GM12878 (cell line): Measurements from ENCODE around the gene ESR1. TPM values are rescaled to one million over a fixed set of nuclear protein-coding genes. Genes with fewer than 3 reads are reported as not detected.

ENCODE experiments used
- ATAC-seq: fragments of 200-7000 bp; cut with Tn5 transposase; 3 replicates; pipeline ENCODE4 v1.9.1; 2020; ENCODE audit warnings: mild to moderate bottlenecking, moderate library complexity
- BruUV-seq: library from RNA; stranded (reverse); fragments of 400-500 nt; replicated peaks from 2 replicates; lab custom pipeline; 2021; lab: Mats Ljungman, UMichigan
- CTCF ChIA-PET: fragments of 300-600 bp; sonication (Branson Sonifier 250); formaldehyde crosslinking; extraction: SDS; loops from one replicate; lab custom pipeline; 2021; ENCODE audit warnings: inconsistent platforms; lab: Yijun Ruan, JAX
- POLR2A ChIA-PET: fragments of 350-600 bp; formaldehyde crosslinking; extraction: SDS; loops from one replicate; lab custom pipeline; 2021; ENCODE audit warnings: inconsistent platforms; lab: Charles Lee
- RAD21 ChIA-PET: fragments of 300-600 bp; sonication (Branson Sonifier 250); formaldehyde crosslinking; loops from one replicate; lab custom pipeline; 2023; ENCODE audit warnings: antibody characterized with exemption; ENCODE audit not compliant: unreplicated experiment; lab: Charles Lee
- SMC1A ChIA-PET: fragments of 300-600 bp; sonication (Branson Sonifier 250); formaldehyde crosslinking; loops from one replicate; lab custom pipeline; 2023; ENCODE audit not compliant: unreplicated experiment, uncharacterized antibody; lab: Charles Lee
- DNase-seq: peaks from one replicate; pipeline ENCODE4 v3.0.0-alpha.2; 2011; ENCODE audit warnings: low read depth, low spot score
- FAIRE-seq: peaks from 3 replicates; lab custom pipeline; 2011; peaks lifted over from hg19 to GRCh38; lab: Jason Lieb, UNC
- H2AFZ ChIP-seq: 2 replicates; pipeline ENCODE4 v1.6.0; 2011; ENCODE audit warnings: low read depth, low read length, control low read depth; ENCODE audit not compliant: control insufficient read depth
- H3K27ac ChIP-seq: 2 replicates; pipeline ENCODE4 v1.5.1; 2011; ENCODE audit warnings: control low read depth; ENCODE audit not compliant: control insufficient read depth, insufficient read depth
- H3K27me3 ChIP-seq, 2 experiments: replicated peaks in 1 of 2; 2 replicates each; pipeline versions ENCODE4 v1.6.0 to v1.6.1; 2011; ENCODE audit warnings: low read length in 1 of 2; ENCODE audit not compliant: control insufficient read depth in 2 of 2, insufficient read depth in 2 of 2
- H3K36me3 ChIP-seq, 2 experiments: 2 replicates each; pipeline ENCODE4 v1.5.1; 2011; ENCODE audit warnings: low read length in 1 of 2; ENCODE audit not compliant: control insufficient read depth in 2 of 2, insufficient read depth in 2 of 2
- H3K4me1 ChIP-seq: 2 replicates; pipeline ENCODE4 v1.6.1; 2011; ENCODE audit warnings: mild to moderate bottlenecking, low read length, moderate library complexity, mixed read lengths; ENCODE audit not compliant: control insufficient read depth, insufficient read depth
- H3K4me2 ChIP-seq: 2 replicates; pipeline ENCODE4 v1.6.0; 2011; ENCODE audit warnings: control low read depth; ENCODE audit not compliant: control insufficient read depth, insufficient read depth
- H3K4me3 ChIP-seq: fragments of 200-600 bp; sonication (generic); 2 replicates; pipeline ENCODE4 v1.5.1; 2016
- H3K79me2 ChIP-seq: 2 replicates; pipeline ENCODE4 v1.6.0; 2011; ENCODE audit warnings: low read length; ENCODE audit not compliant: control insufficient read depth, insufficient read depth
- H3K9ac ChIP-seq: 2 replicates; pipeline ENCODE4 v1.8.0; 2011; ENCODE audit warnings: low read length, control low read depth, mixed read lengths; ENCODE audit not compliant: control insufficient read depth, insufficient read depth
- H3K9me3 ChIP-seq: replicated peaks from 3 replicates; pipeline ENCODE4 v1.5.1; 2011; ENCODE audit warnings: mild to moderate bottlenecking, low read length; ENCODE audit not compliant: control insufficient read depth, insufficient read depth
- H4K20me1 ChIP-seq: 2 replicates; pipeline ENCODE4 v1.6.0; 2011; ENCODE audit not compliant: control insufficient read depth, insufficient read depth
- CBFB ChIP-seq: IDR thresholded peaks from 2 replicates; pipeline ENCODE4 v1.6.1; 2016; ENCODE audit warnings: antibody characterized with exemption, low read depth
- CHD1 ChIP-seq: IDR thresholded peaks from 2 replicates; pipeline ENCODE4 v1.6.1; 2012; ENCODE audit warnings: low read depth, low read length, improper control_type of control experiment
- MXI1 ChIP-seq: fragments of 150-350 bp; IDR thresholded peaks from 2 replicates; pipeline ENCODE4 v1.6.1; 2011; ENCODE audit warnings: low read depth, mild to moderate bottlenecking, inconsistent platforms, low read length, improper control_type of control experiment
- POLR2AphosphoS2 ChIP-seq: IDR thresholded peaks from 2 replicates; pipeline ENCODE4 v1.6.1; 2011; ENCODE audit warnings: low read depth, mild to moderate bottlenecking, low read length, improper control_type of control experiment, moderate library complexity
- RB1 ChIP-seq: fragments of 450-650 bp; formaldehyde crosslinking; IDR thresholded peaks from 2 replicates; pipeline ENCODE4 v1.6.1; 2017; ENCODE audit warnings: mild to moderate bottlenecking, borderline replicate concordance
- SREBF1 ChIP-seq: IDR thresholded peaks from 2 replicates; pipeline ENCODE4 v1.6.1; 2012; ENCODE audit warnings: mild to moderate bottlenecking, low read length
- ZNF24 ChIP-seq: fragments of 450-650 bp; IDR thresholded peaks from 2 replicates; pipeline ENCODE4 v1.6.1; 2017; ENCODE audit warnings: antibody characterized with exemption, mild to moderate bottlenecking
- WGBS: methylation state at CpG from one replicate; pipeline ENCODE4 v1.1.6; 2016; ENCODE audit warnings: low lambda C conversion rate; ENCODE audit not compliant: insufficient replicate concordance, insufficient coverage; ENCODE audit errors: missing lambda C conversion rate; 5-methylcytosine and 5-hydroxymethylcytosine counted together
- in situ Hi-C: fragments of 300-500 bp; cut with MboI; formaldehyde crosslinking; loops from 9 replicates; pipeline ENCODE4 v1.14.3; 2018; ENCODE audit warnings: mixed read lengths
- intact Hi-C: fragments of 100-400 bp; cut with micrococcal nuclease; formaldehyde crosslinking; loops from one replicate; pipeline ENCODE4 v1.14.2; 2022; ENCODE audit not compliant: unreplicated experiment
- polyA plus RNA-seq, 11 experiments: library from polyadenylated mRNA; depleted of rRNA in 4 of 11; unstranded in 6 of 11; stranded (reverse) in 5 of 11; fragments of >200 nt; fragmentation: Nextera tagmentation in 4 of 11; fragmentation: Illumina TruSeq in 1 of 11; extraction: Ambion mirVana in 4 of 11; extraction: Trizol in 1 of 11; gene quantifications; 1 replicate in 1 of 11; 2 replicates in 10 of 11; pipeline versions ENCODE4 v1.2.1 to v1.2.3, GENCODE V29; 2011 to 2016; ENCODE audit warnings: inconsistent platforms in 2 of 11, missing spikeins in 2 of 11, low read depth in 1 of 11
- total RNA-seq, 4 experiments: library from RNA; depleted of rRNA in 3 of 4; stranded (reverse); fragments of >200 nt in 3 of 4; fragmentation: Illumina TruSeq in 1 of 4; extraction: Trizol in 1 of 4; gene quantifications; 2 replicates each; pipeline versions ENCODE4 v1.2.1 to v1.2.3, GENCODE V29; 2013 to 2021
- TF ChIP-seq, protein P1 (sequence below): fragments of 450-650 bp; IDR thresholded peaks from 2 replicates; pipeline ENCODE4 v1.6.1; 2017; ENCODE audit warnings: mild to moderate bottlenecking, moderate library complexity
- TF ChIP-seq, protein P2 (sequence below): fragments of 450-650 bp; IDR thresholded peaks from 2 replicates; pipeline ENCODE4 v1.6.1; 2017; ENCODE audit warnings: mild to moderate bottlenecking, low read depth, inconsistent platforms; ENCODE audit not compliant: poor library complexity, severe bottlenecking

The ESR1 gene
- total and polyA plus RNA-seq, 10 of the 15 experiments (the other 5 are each of a cell fraction or from before 2014, with no cell fraction given): 0.03 to 0.51 (median 0.21) TPM; not detected in 4

- DNase-seq (no peak), FAIRE-seq (no peak)
- no peaks in the 10 kb centered on the region for H4K20me1 ChIP-seq
- no peaks in the 10 kb centered on the region for H3K9me3 ChIP-seq
- no peaks in the 10 kb centered on the region; a peak in 1 of 4 replicates for H3K27me3 ChIP-seq
- in situ Hi-C loops: no loop called here
- H3K79me2 ChIP-seq: no peaks in the 10 kb centered on the region
- intact Hi-C loops: no loop called here
- POLR2A ChIA-PET: no interaction called here
- WGBS: 42% methylated on average over 3 of the region's 3 CpGs
- SMC1A ChIA-PET: interaction anchor here (0.7 kb wide), 1 partner anchor 9 kb away, joined by 3 read pairs; no protein-coding TSS in a partner anchor
- no TSS peak for BruUV-seq
- TF ChIP-seq ZNF24 (no peak), CHD1 (no peak), SREBF1 (no peak), POLR2AphosphoS2 (no peak), MXI1 (no peak), CBFB (no peak), RB1 (no peak)
- TF ChIP-seq, protein P1, sequence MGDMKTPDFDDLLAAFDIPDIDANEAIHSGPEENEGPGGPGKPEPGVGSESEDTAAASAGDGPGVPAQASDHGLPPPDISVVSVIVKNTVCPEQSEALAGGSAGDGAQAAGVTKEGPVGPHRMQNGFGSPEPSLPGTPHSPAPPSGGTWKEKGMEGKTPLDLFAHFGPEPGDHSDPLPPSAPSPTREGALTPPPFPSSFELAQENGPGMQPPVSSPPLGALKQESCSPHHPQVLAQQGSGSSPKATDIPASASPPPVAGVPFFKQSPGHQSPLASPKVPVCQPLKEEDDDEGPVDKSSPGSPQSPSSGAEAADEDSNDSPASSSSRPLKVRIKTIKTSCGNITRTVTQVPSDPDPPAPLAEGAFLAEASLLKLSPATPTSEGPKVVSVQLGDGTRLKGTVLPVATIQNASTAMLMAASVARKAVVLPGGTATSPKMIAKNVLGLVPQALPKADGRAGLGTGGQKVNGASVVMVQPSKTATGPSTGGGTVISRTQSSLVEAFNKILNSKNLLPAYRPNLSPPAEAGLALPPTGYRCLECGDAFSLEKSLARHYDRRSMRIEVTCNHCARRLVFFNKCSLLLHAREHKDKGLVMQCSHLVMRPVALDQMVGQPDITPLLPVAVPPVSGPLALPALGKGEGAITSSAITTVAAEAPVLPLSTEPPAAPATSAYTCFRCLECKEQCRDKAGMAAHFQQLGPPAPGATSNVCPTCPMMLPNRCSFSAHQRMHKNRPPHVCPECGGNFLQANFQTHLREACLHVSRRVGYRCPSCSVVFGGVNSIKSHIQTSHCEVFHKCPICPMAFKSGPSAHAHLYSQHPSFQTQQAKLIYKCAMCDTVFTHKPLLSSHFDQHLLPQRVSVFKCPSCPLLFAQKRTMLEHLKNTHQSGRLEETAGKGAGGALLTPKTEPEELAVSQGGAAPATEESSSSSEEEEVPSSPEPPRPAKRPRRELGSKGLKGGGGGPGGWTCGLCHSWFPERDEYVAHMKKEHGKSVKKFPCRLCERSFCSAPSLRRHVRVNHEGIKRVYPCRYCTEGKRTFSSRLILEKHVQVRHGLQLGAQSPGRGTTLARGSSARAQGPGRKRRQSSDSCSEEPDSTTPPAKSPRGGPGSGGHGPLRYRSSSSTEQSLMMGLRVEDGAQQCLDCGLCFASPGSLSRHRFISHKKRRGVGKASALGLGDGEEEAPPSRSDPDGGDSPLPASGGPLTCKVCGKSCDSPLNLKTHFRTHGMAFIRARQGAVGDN: no peak
- TF ChIP-seq, protein P2, sequence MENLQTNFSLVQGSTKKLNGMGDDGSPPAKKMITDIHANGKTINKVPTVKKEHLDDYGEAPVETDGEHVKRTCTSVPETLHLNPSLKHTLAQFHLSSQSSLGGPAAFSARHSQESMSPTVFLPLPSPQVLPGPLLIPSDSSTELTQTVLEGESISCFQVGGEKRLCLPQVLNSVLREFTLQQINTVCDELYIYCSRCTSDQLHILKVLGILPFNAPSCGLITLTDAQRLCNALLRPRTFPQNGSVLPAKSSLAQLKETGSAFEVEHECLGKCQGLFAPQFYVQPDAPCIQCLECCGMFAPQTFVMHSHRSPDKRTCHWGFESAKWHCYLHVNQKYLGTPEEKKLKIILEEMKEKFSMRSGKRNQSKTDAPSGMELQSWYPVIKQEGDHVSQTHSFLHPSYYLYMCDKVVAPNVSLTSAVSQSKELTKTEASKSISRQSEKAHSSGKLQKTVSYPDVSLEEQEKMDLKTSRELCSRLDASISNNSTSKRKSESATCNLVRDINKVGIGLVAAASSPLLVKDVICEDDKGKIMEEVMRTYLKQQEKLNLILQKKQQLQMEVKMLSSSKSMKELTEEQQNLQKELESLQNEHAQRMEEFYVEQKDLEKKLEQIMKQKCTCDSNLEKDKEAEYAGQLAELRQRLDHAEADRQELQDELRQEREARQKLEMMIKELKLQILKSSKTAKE: no peak
- TF ChIP-seq, all 136 proteins: peak for 0
- H3K9ac ChIP-seq: no peak overlapping the region
- no peak overlapping the region for H2AFZ ChIP-seq
- no peak overlapping the region for H3K4me3 ChIP-seq
- no peaks in the 10 kb centered on the region for H3K4me1 ChIP-seq
- ATAC-seq: no peak
- RAD21 ChIA-PET: no interaction called here
- H3K36me3 ChIP-seq: no peaks in the 10 kb centered on the region
- no peak overlapping the region for H3K27ac ChIP-seq
- H3K4me2 ChIP-seq: no peak overlapping the region
- CTCF ChIA-PET: no interaction called here
These were observed 70.0 kb downstream of the ESR1 start for GRCh38 chr6:151877458-151877857.
